OCI-LY1 (cell line): ENCODE data around the gene LYRM2.

Experiments used
- H2AFZ ChIP-seq: fragments of 200-600 bp; sonication (generic), shearing (Covaris generic); 2 replicates; pipeline ENCODE4 v1.6.0; 2014; ENCODE audit warnings: antibody characterized with exemption, mild to moderate bottlenecking, low read length
- H3F3A ChIP-seq: fragments of 200-600 bp; sonication (generic), shearing (Covaris generic); 2 replicates; pipeline ENCODE4 v1.6.0; 2014; ENCODE audit warnings: mild to moderate bottlenecking, antibody characterized with exemption, low read length, moderate library complexity; ENCODE audit not compliant: insufficient read depth
- H3K27ac ChIP-seq: fragments of 200-600 bp; sonication (generic); 2 replicates; pipeline ENCODE4 v1.5.1; 2014; ENCODE audit warnings: low read length, mixed run types, mild to moderate bottlenecking, low read depth; ENCODE audit not compliant: poor library complexity, severe bottlenecking
- H3K27me3 ChIP-seq: fragments of 200-600 bp; sonication (generic); 2 replicates; pipeline ENCODE4 v1.6.0; 2014; ENCODE audit warnings: antibody characterized with exemption, mild to moderate bottlenecking, low read length, moderate library complexity; ENCODE audit not compliant: insufficient read depth
- H3K36me3 ChIP-seq: fragments of 200-600 bp; sonication (generic); 2 replicates; pipeline ENCODE4 v1.6.1; 2014; ENCODE audit warnings: mild to moderate bottlenecking, antibody characterized with exemption, low read length, moderate library complexity, mixed read lengths; ENCODE audit not compliant: insufficient read depth
- H3K4me1 ChIP-seq: fragments of 200-600 bp; sonication (generic); 2 replicates; pipeline ENCODE4 v1.5.1; 2014; ENCODE audit warnings: mild to moderate bottlenecking, low read length, moderate library complexity; ENCODE audit not compliant: insufficient read depth, severe bottlenecking
- H3K4me2 ChIP-seq: fragments of 200-600 bp; sonication (generic), shearing (Covaris generic); 2 replicates; pipeline ENCODE4 v1.6.1; 2014; ENCODE audit warnings: low read length
- H3K4me3 ChIP-seq: fragments of 200-600 bp; sonication (generic); 2 replicates; pipeline ENCODE4 v1.5.1; 2014; ENCODE audit warnings: low read length, low read depth, mild to moderate bottlenecking, mixed read lengths; ENCODE audit not compliant: poor library complexity, severe bottlenecking
- H3K79me2 ChIP-seq: fragments of 200-600 bp; shearing (Covaris generic); 2 replicates; pipeline ENCODE4 v1.6.1; 2016; ENCODE audit warnings: mixed run types, low read length, mixed read lengths; ENCODE audit not compliant: insufficient read depth
- H3K9ac ChIP-seq: fragments of 200-600 bp; sonication (generic), shearing (Covaris generic); 2 replicates; pipeline ENCODE4 v1.6.1; 2014; ENCODE audit warnings: mild to moderate bottlenecking, low read length, mixed read lengths
- H3K9me2 ChIP-seq: fragments of 200-600 bp; sonication (generic), shearing (Covaris generic); 2 replicates; pipeline ENCODE4 v1.6.1; 2014; ENCODE audit warnings: low read depth, mild to moderate bottlenecking, low read length, mixed read lengths
- H3K9me3 ChIP-seq: fragments of 200-600 bp; shearing (Covaris generic); 2 replicates; pipeline ENCODE4 v1.6.1; 2014; ENCODE audit warnings: low read length, mixed read lengths
- H4K20me1 ChIP-seq: fragments of 200-600 bp; sonication (generic), shearing (Covaris generic); 2 replicates; pipeline ENCODE4 v1.6.0; 2016; ENCODE audit warnings: mild to moderate bottlenecking, low read length; ENCODE audit not compliant: insufficient read depth
- CTCF ChIP-seq: fragments of 200-600 bp; sonication (generic), shearing (Covaris generic); IDR thresholded peaks from 2 replicates; pipeline ENCODE4 v1.5.1; 2017; ENCODE audit warnings: mild to moderate bottlenecking, antibody characterized with exemption, low read length, moderate library complexity, mixed read lengths
- EZH2 ChIP-seq: fragments of 200-600 bp; sonication (generic), shearing (Covaris generic); IDR thresholded peaks from 2 replicates; pipeline ENCODE4 v1.8.0; 2017; ENCODE audit warnings: borderline replicate concordance, mixed run types, mild to moderate bottlenecking, antibody characterized with exemption, low read length, moderate library complexity, mixed read lengths

LYRM2 gene

GRCh38 chr6:89554106-89554505 is 84.4 kb downstream of the LYRM2 start:
- Histone ChIP-seq H3K4me1 (no peaks in the 10 kb centered on the region), H3K9me3 (no peaks in the 10 kb centered on the region), H3K79me2 (no peaks in the 10 kb centered on the region), H3K4me2 (no peak overlapping the region), H4K20me1 (no peaks in the 10 kb centered on the region), H3K9me2 (no peaks in the 10 kb centered on the region), H3K36me3 (no peaks in the 10 kb centered on the region), H2AFZ (no peak overlapping the region), H3K27me3 (no peaks in the 10 kb centered on the region; the same call in 1 of the 2 replicates), H3F3A (no peaks in the 10 kb centered on the region), H3K4me3 (no peak overlapping the region), H3K27ac (no peak overlapping the region), H3K9ac (no peak overlapping the region)
- TF ChIP-seq EZH2 (no peak), CTCF (no peak)

GRCh38 chr6:89553431-89553830 is 85.1 kb downstream of the LYRM2 start:
- H3K36me3 ChIP-seq, result no peaks in the 10 kb centered on the region

GRCh38 chr6:89547281-89547680 is 91.3 kb downstream of the LYRM2 start:
- Histone ChIP-seq H3K9me2 (no peaks in the 10 kb centered on the region), H3K4me1 (no peaks in the 10 kb centered on the region), H3K36me3 (no peaks in the 10 kb centered on the region), H2AFZ (no peak overlapping the region), H3K9me3 (no peaks in the 10 kb centered on the region), H3K4me2 (no peak overlapping the region), H3K27ac (no peak overlapping the region), H3F3A (no peaks in the 10 kb centered on the region), H3K4me3 (no peak overlapping the region), H3K9ac (no peak overlapping the region), H4K20me1 (no peaks in the 10 kb centered on the region), H3K27me3 (0 out of 2 replicates have a peak, but pooled peaks cover 3% of the 10 kb centered on the region), H3K79me2 (no peaks in the 10 kb centered on the region)
- TF ChIP-seq EZH2, result no peak

More at GRCh38 chr6:89553431-89553830, 85.1 kb downstream of the LYRM2 start:
- Histone ChIP-seq H3K27me3 (no peaks in the 10 kb centered on the region; the same call in 1 of the 2 replicates), H3K9me3 (no peaks in the 10 kb centered on the region), H3K79me2 (no peaks in the 10 kb centered on the region), H3K9ac (no peak overlapping the region), H2AFZ (no peak overlapping the region), H3K4me1 (no peaks in the 10 kb centered on the region), H3K4me3 (no peak overlapping the region), H3K27ac (no peak overlapping the region), H3K9me2 (no peaks in the 10 kb centered on the region), H4K20me1 (no peaks in the 10 kb centered on the region), H3K4me2 (no peak overlapping the region), H3F3A (no peaks in the 10 kb centered on the region)
- TF ChIP-seq CTCF (no peak), EZH2 (no peak)

- TF ChIP-seq EZH2 (no peak), CTCF (no peak)
- Histone ChIP-seq H3K79me2 (no peaks in the 10 kb centered on the region), H3K4me3 (no peak overlapping the region), H3K9me2 (no peaks in the 10 kb centered on the region), H3F3A (no peaks in the 10 kb centered on the region), H3K27ac (no peak overlapping the region), H3K27me3 (0 out of 2 replicates have a peak, but pooled peaks cover 3% of the 10 kb centered on the region), H3K9ac (no peak overlapping the region), H3K9me3 (no peaks in the 10 kb centered on the region), H3K4me2 (no peak overlapping the region), H4K20me1 (no peaks in the 10 kb centered on the region), H3K4me1 (no peaks in the 10 kb centered on the region), H3K36me3 (no peaks in the 10 kb centered on the region), H2AFZ (no peak overlapping the region)
Measured at GRCh38 chr6:89542866-89543265, 95.7 kb downstream of the LYRM2 start.
